Measurements from ENCODE around the gene TMEM52.

The TMEM52 gene

GRCh38 chr1:1947493-1947892 is 28.4 kb upstream of the TMEM52 start:
- no peak for TF ChIP-seq CTCF (IDR thresholded peaks at IDR 0.05; ENCODE audit: poor library complexity, severe bottlenecking)
- Histone ChIP-seq H3K27ac (ENCODE audit: poor library complexity, severe bottlenecking) (no peak overlapping the region), H3K9me3 (ENCODE audit: severe bottlenecking) (no peaks in the 10 kb centered on the region), H3K36me3 (ENCODE audit: low read depth) (no peaks in the 10 kb centered on the region), H3K4me3 (ENCODE audit: severe bottlenecking) (no peak overlapping the region), H3K27me3 (ENCODE audit: insufficient read depth, poor library complexity, severe bottlenecking) (no peaks in the 10 kb centered on the region), H3K4me1 (ENCODE audit: insufficient read depth, poor library complexity, severe bottlenecking) (no peaks in the 10 kb centered on the region)
- ATAC-seq (ENCODE audit: low read depth) = no peak; the same call in 1 of the 3 replicates
- DNase-seq (ENCODE audit: low spot score) = no peak

GRCh38 chr1:1946540-1946939 is 27.5 kb upstream of the TMEM52 start:
- no peaks in the 10 kb centered on the region for H3K36me3 ChIP-seq (ENCODE audit: low read depth)
- H3K4me3 ChIP-seq (ENCODE audit: severe bottlenecking) = no peak overlapping the region
- DNase-seq (ENCODE audit: low spot score) (no peak), ATAC-seq (ENCODE audit: low read depth) (no peak)
- no peaks in the 10 kb centered on the region for H3K4me1 ChIP-seq (ENCODE audit: insufficient read depth, poor library complexity, severe bottlenecking)
- no peaks in the 10 kb centered on the region for H3K27me3 ChIP-seq (ENCODE audit: insufficient read depth, poor library complexity, severe bottlenecking)
- no peaks in the 10 kb centered on the region for H3K9me3 ChIP-seq (ENCODE audit: severe bottlenecking)
- no peak for TF ChIP-seq CTCF (IDR thresholded peaks at IDR 0.05; ENCODE audit: poor library complexity, severe bottlenecking)
- H3K27ac ChIP-seq (ENCODE audit: poor library complexity, severe bottlenecking) = no peak overlapping the region

GRCh38 chr1:1945782-1946393 is 26.8 kb upstream of the TMEM52 start:
- Histone ChIP-seq H3K36me3 (ENCODE audit: low read depth) (no peaks in the 10 kb centered on the region), H3K9me3 (ENCODE audit: severe bottlenecking) (no peaks in the 10 kb centered on the region), H3K4me1 (ENCODE audit: insufficient read depth, poor library complexity, severe bottlenecking) (no peaks in the 10 kb centered on the region), H3K27ac (ENCODE audit: poor library complexity, severe bottlenecking) (no peak overlapping the region), H3K27me3 (ENCODE audit: insufficient read depth, poor library complexity, severe bottlenecking) (no peaks in the 10 kb centered on the region), H3K4me3 (ENCODE audit: severe bottlenecking) (no peak overlapping the region)
- DNase-seq (ENCODE audit: low spot score) (no peak), ATAC-seq (ENCODE audit: low read depth) (no peak)
- TF ChIP-seq CTCF (IDR thresholded peaks at IDR 0.05; ENCODE audit: poor library complexity, severe bottlenecking) = no peak

- H3K9me3 ChIP-seq (ENCODE audit: severe bottlenecking) = no peaks in the 10 kb centered on the region
- no peaks in the 10 kb centered on the region for H3K27me3 ChIP-seq (ENCODE audit: insufficient read depth, poor library complexity, severe bottlenecking)
- no peaks in the 10 kb centered on the region for H3K36me3 ChIP-seq (ENCODE audit: low read depth)
- no peak overlapping the region for H3K27ac ChIP-seq (ENCODE audit: poor library complexity, severe bottlenecking)
- ATAC-seq (ENCODE audit: low read depth) = peak; percentile 78
- no peaks in the 10 kb centered on the region for H3K4me1 ChIP-seq (ENCODE audit: insufficient read depth, poor library complexity, severe bottlenecking)
- no peak for DNase-seq (ENCODE audit: low spot score)
- H3K4me3 ChIP-seq (ENCODE audit: severe bottlenecking) = no peak overlapping the region
- TF ChIP-seq CTCF (IDR thresholded peaks at IDR 0.05; ENCODE audit: poor library complexity, severe bottlenecking) = peak; percentile 78
Observed at GRCh38 chr1:1943834-1944570, 24.9 kb upstream of the TMEM52 start.
